Small intestine (tissue), 7 donors: ENCODE results near the gene TRERF1. TPM values are rescaled to one million over a fixed set of nuclear protein-coding genes. Genes with fewer than 3 reads are reported as not detected.

Experiments used
- DNase-seq, 2 donors: peaks; one replicate each; pipeline versions ENCODE4 v3.0.0 to v3.0.0-alpha.2; 2013
- FAIRE-seq: peaks from 2 replicates; lab custom pipeline; 2012; peaks lifted over from hg19 to GRCh38; lab: Jason Lieb, UNC
- H3K27ac ChIP-seq, 3 donors: one replicate each; pipeline ENCODE4 v1.5.1; 2013; ENCODE audit warnings: low read length in 2 of 3, mild to moderate bottlenecking in 2 of 3, control low read depth in 1 of 3, inconsistent platforms in 1 of 3, low read depth in 1 of 3, moderate library complexity in 1 of 3
- H3K27me3 ChIP-seq, 3 donors: one replicate each; pipeline ENCODE4 v1.6.1; 2013; ENCODE audit warnings: low read length in 3 of 3, inconsistent platforms in 1 of 3; ENCODE audit not compliant: control insufficient read depth in 3 of 3, insufficient read depth in 3 of 3
- H3K36me3 ChIP-seq, 3 donors: one replicate each; pipeline ENCODE4 v1.6.1; 2013; ENCODE audit warnings: low read length in 3 of 3, inconsistent platforms in 1 of 3, low read depth in 1 of 3, mild to moderate bottlenecking in 1 of 3, moderate library complexity in 1 of 3; ENCODE audit not compliant: control insufficient read depth in 3 of 3, insufficient read depth in 2 of 3
- H3K4me1 ChIP-seq, 3 donors: one replicate each; pipeline ENCODE4 v1.6.1; 2013; ENCODE audit warnings: low read length in 2 of 3, inconsistent platforms in 1 of 3, low read depth in 1 of 3, mild to moderate bottlenecking in 1 of 3, moderate library complexity in 1 of 3; ENCODE audit not compliant: control insufficient read depth in 3 of 3, insufficient read depth in 2 of 3
- H3K4me3 ChIP-seq, 3 donors: one replicate each; pipeline ENCODE4 v1.5.1; 2013; ENCODE audit warnings: low read length in 3 of 3, control low read depth in 1 of 3, inconsistent platforms in 1 of 3, low read depth in 1 of 3, mild to moderate bottlenecking in 1 of 3, moderate library complexity in 1 of 3
- H3K9me3 ChIP-seq, 2 donors: one replicate each; pipeline ENCODE4 v1.6.1; 2013; ENCODE audit warnings: low read depth in 1 of 2, low read length in 1 of 2; ENCODE audit not compliant: control insufficient read depth in 2 of 2, insufficient read depth in 1 of 2
- WGBS, 3 donors: extraction: QIAGEN DNeasy Blood & Tissue Kit; methylation state at CpG; one replicate each; pipeline ENCODE4 v1.1.7; 2013; 5-methylcytosine and 5-hydroxymethylcytosine counted together
- polyA plus RNA-seq, 4 donors: library from polyadenylated mRNA; stranded (reverse) in 3 of 4; unstranded in 1 of 4; fragments of 200-250 nt in 3 of 4; fragments of 120-200 nt in 1 of 4; gene quantifications; one replicate each; pipeline versions ENCODE4 v1.2.1 to v1.2.3, GENCODE V29; 2013
- donor health status: healthy with polysubstance abuse.
- donor health status: control.
- donor health status: control.
- donor health status: Bipolar disorder and iron deficiency.
- donor health status: healthy.

The TRERF1 gene
- polyA plus RNA-seq, 4 donors: 0.22 to 5.0 (median 2.3) TPM

GRCh38 chr6:42426191-42426590 lies 25.5 kb downstream of the TRERF1 start:
- DNase-seq: no peak
- no peaks in the 10 kb centered on the region for H3K36me3 ChIP-seq
- H3K9me3 ChIP-seq: no peaks in the 10 kb centered on the region
- peak overlapping the region in 1 of 3 donors; percentile 40 for H3K27ac ChIP-seq
- peaks cover 8 to 40% (median 18%) of the 10 kb centered on the region in 3 donors for H3K4me1 ChIP-seq
- no peaks in the 10 kb centered on the region for H3K27me3 ChIP-seq
- H3K4me3 ChIP-seq: no peak overlapping the region
- no peak for FAIRE-seq
- 68 to 78% (median 78%) methylated on average over 2 of the region's 2 CpGs for WGBS, 3 donors

- peak overlapping the region in 1 of 3 donors; percentile 37 for H3K27ac ChIP-seq
- no peak overlapping the region for H3K4me3 ChIP-seq
- H3K9me3 ChIP-seq: no peaks in the 10 kb centered on the region
- no peaks in the 10 kb centered on the region for H3K36me3 ChIP-seq
- WGBS, 3 donors: 17 to 56% (median 38%) methylated on average over 4 of the region's 4 CpGs
- peak; percentile 88 to 93 for DNase-seq
- no peak for FAIRE-seq
- peaks cover 8 to 38% (median 18%) of the 10 kb centered on the region in 3 donors for H3K4me1 ChIP-seq
- no peaks in the 10 kb centered on the region for H3K27me3 ChIP-seq
Observed at GRCh38 chr6:42424906-42425474, 26.7 kb downstream of the TRERF1 start.

- FAIRE-seq (no peak), DNase-seq (no peak)
- no peaks in the 10 kb centered on the region for H3K36me3 ChIP-seq
- WGBS, 3 donors: 64 to 89% (median 76%) methylated on average over 8 of the region's 8 CpGs
- H3K27me3 ChIP-seq: no peaks in the 10 kb centered on the region
- H3K4me1 ChIP-seq: peaks cover 1 to 33% (median 5%) of the 10 kb centered on the region in 3 donors
- H3K27ac ChIP-seq: no peak overlapping the region
- no peaks in the 10 kb centered on the region for H3K9me3 ChIP-seq
- H3K4me3 ChIP-seq: no peak overlapping the region
Observed at GRCh38 chr6:42423244-42423643, 28.5 kb downstream of the TRERF1 start.

- H3K4me3 ChIP-seq: no peak overlapping the region
- WGBS, 3 donors: 95 to 100% (median 96%) methylated on average over 3 of the region's 3 CpGs
- no peak overlapping the region for H3K27ac ChIP-seq
- FAIRE-seq: no peak
- H3K27me3 ChIP-seq: no peaks in the 10 kb centered on the region
- no peaks in the 10 kb centered on the region for H3K9me3 ChIP-seq
- peaks cover 0 to 19% (median 5%) of the 10 kb centered on the region in 3 donors for H3K4me1 ChIP-seq
- no peak for DNase-seq
- no peaks in the 10 kb centered on the region for H3K36me3 ChIP-seq
Observed at GRCh38 chr6:42420741-42421140, 31.0 kb downstream of the TRERF1 start.

- Histone ChIP-seq H3K4me1 (peaks cover 0 to 13% (median 0%) of the 10 kb centered on the region in 3 donors), H3K27ac (no peak overlapping the region), H3K36me3 (no peaks in the 10 kb centered on the region), H3K9me3 (no peaks in the 10 kb centered on the region), H3K27me3 (no peaks in the 10 kb centered on the region), H3K4me3 (no peak overlapping the region)
- WGBS, 3 donors: 77 to 80% (median 80%) methylated on average over 6 of the region's 6 CpGs
- FAIRE-seq: no peak
- DNase-seq: no peak
Observed at GRCh38 chr6:42419490-42420280, 32.0 kb downstream of the TRERF1 start.

- peak overlapping the region in 2 of 3 donors; percentile 41 to 44 for H3K27ac ChIP-seq
- no peaks in the 10 kb centered on the region for H3K36me3 ChIP-seq
- peaks cover 0 to 4% (median 0%) of the 10 kb centered on the region in 3 donors for H3K4me1 ChIP-seq
- no peaks in the 10 kb centered on the region for H3K9me3 ChIP-seq
- DNase-seq: peak; percentile 83 to 84
- no peak overlapping the region for H3K4me3 ChIP-seq
- no peak for FAIRE-seq
- 5 to 56% (median 42%) methylated on average over 4 of the region's 4 CpGs for WGBS, 3 donors
- H3K27me3 ChIP-seq: no peaks in the 10 kb centered on the region
Observed at GRCh38 chr6:42418724-42419123, 33.0 kb downstream of the TRERF1 start.

- Histone ChIP-seq H3K4me3 (no peak overlapping the region), H3K9me3 (no peaks in the 10 kb centered on the region), H3K36me3 (no peaks in the 10 kb centered on the region), H3K4me1 (peaks cover 0 to 4% (median 0%) of the 10 kb centered on the region in 3 donors), H3K27me3 (no peaks in the 10 kb centered on the region), H3K27ac (no peak overlapping the region)
- FAIRE-seq (no peak), DNase-seq (no peak)
- 68 to 78% (median 69%) methylated on average over 5 of the region's 5 CpGs for WGBS, 3 donors
Observed at GRCh38 chr6:42417641-42418112, 34.0 kb downstream of the TRERF1 start.

GRCh38 chr6:42411406-42411805 lies 40.3 kb downstream of the TRERF1 start:
- FAIRE-seq: no peak
- DNase-seq: no peak
- Histone ChIP-seq H3K4me1 (peaks cover 0 to 12% (median 4%) of the 10 kb centered on the region in 3 donors), H3K36me3 (no peaks in the 10 kb centered on the region), H3K4me3 (no peak overlapping the region), H3K27ac (no peak overlapping the region), H3K27me3 (no peaks in the 10 kb centered on the region), H3K9me3 (no peaks in the 10 kb centered on the region)
- 76 to 87% (median 87%) methylated on average over 6 of the region's 6 CpGs for WGBS, 3 donors
